ENCODE measurements around the gene PCCA.
A peak's percentile ranks its signal among the peaks of the same experiment; 100 is the strongest.
"Not testable (repeated sequence)": the region's sequence is repeated elsewhere in the genome, so short reads cannot be mapped to it uniquely, and the experiment has no call there.

Gene PCCA

GRCh38 chr13:100517135-100517534 is 428.2 kb downstream of the PCCA start:
- DNase-seq (no peak), ATAC-seq (no peak)
- Mint-ChIP-seq H3K4me3 (no peak overlapping the region), H3K4me1 (peaks cover 7% of the 10 kb centered on the region), H3K36me3 (ENCODE audit: low read depth) (no peaks in the 10 kb centered on the region), H3K27ac (no peak overlapping the region), H3K27me3 (no peaks in the 10 kb centered on the region), H3K9me3 (no peaks in the 10 kb centered on the region)

DNA sequence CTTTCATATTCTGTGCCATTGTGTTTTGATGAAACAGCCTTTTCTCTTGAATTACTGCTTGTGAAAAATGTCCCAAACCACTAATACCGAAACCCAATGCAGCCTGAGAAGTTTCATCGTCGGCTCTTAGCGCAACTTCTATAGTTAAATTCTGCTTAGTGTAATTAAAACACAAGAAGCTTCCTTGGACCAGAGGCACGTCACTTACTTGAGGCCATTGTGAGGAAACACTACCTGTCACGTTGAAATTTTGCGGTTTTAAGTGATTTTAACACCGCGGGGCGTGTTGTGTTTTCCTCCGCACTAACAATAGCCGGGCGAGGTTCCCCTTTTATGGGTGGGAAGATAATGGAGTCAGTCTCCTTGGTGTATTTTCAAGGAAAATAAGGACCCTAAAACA is 428.8 kb downstream of the PCCA start:
- Mint-ChIP-seq H3K27me3 (no peaks in the 10 kb centered on the region), H3K27ac (no peak overlapping the region), H3K4me1 (peaks cover 7% of the 10 kb centered on the region), H3K36me3 (ENCODE audit: low read depth) (no peaks in the 10 kb centered on the region), H3K4me3 (no peak overlapping the region), H3K9me3 (no peaks in the 10 kb centered on the region)
- DNase-seq (no peak), ATAC-seq (no peak)

GRCh38 chr13:100518394-100519062 is 429.6 kb downstream of the PCCA start:
- Mint-ChIP-seq H3K27ac (no peak overlapping the region), H3K4me3 (no peak overlapping the region), H3K4me1 (peaks cover 7% of the 10 kb centered on the region), H3K36me3 (ENCODE audit: low read depth) (no peaks in the 10 kb centered on the region), H3K9me3 (no peaks in the 10 kb centered on the region), H3K27me3 (no peaks in the 10 kb centered on the region)
- no peak for DNase-seq
- ATAC-seq: no peak

DNA sequence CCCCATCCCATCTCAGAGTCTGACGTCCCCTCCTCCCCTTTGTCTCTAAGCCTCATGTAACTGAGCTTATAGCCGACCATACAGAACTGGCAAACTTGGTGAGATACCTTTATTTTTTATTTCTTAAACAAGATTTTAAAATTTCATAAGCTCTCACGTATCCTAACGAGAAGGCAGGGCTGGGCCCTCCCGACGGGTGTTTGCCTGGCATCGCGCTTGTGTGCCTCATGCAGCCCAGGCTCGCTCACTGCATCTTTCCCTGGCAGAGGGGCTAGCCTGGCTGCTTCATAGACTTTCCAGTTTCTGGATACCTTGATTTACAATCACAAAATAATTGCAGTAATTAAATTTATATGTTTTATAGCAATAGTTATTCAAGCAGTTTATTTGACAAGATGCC is 430.7 kb downstream of the PCCA start:
- H3K4me3 Mint-ChIP-seq: no peak overlapping the region
- ATAC-seq (no peak), DNase-seq (no peak)
- no peaks in the 10 kb centered on the region for H3K36me3 Mint-ChIP-seq (ENCODE audit: low read depth)
- no peaks in the 10 kb centered on the region for H3K27me3 Mint-ChIP-seq
- H3K9me3 Mint-ChIP-seq: no peaks in the 10 kb centered on the region
- H3K4me1 Mint-ChIP-seq: peaks cover 7% of the 10 kb centered on the region
- no peak overlapping the region for H3K27ac Mint-ChIP-seq

GRCh38 chr13:100520936-100521850 is 432.3 kb downstream of the PCCA start:
- DNase-seq: no peak
- H3K4me3 Mint-ChIP-seq: peak overlapping the region; percentile 46
- no peaks in the 10 kb centered on the region for H3K36me3 Mint-ChIP-seq (ENCODE audit: low read depth)
- ATAC-seq: no peak
- no peak overlapping the region for H3K27ac Mint-ChIP-seq
- no peaks in the 10 kb centered on the region for H3K9me3 Mint-ChIP-seq
- H3K27me3 Mint-ChIP-seq: no peaks in the 10 kb centered on the region
- H3K4me1 Mint-ChIP-seq: peaks cover 7% of the 10 kb centered on the region

DNA sequence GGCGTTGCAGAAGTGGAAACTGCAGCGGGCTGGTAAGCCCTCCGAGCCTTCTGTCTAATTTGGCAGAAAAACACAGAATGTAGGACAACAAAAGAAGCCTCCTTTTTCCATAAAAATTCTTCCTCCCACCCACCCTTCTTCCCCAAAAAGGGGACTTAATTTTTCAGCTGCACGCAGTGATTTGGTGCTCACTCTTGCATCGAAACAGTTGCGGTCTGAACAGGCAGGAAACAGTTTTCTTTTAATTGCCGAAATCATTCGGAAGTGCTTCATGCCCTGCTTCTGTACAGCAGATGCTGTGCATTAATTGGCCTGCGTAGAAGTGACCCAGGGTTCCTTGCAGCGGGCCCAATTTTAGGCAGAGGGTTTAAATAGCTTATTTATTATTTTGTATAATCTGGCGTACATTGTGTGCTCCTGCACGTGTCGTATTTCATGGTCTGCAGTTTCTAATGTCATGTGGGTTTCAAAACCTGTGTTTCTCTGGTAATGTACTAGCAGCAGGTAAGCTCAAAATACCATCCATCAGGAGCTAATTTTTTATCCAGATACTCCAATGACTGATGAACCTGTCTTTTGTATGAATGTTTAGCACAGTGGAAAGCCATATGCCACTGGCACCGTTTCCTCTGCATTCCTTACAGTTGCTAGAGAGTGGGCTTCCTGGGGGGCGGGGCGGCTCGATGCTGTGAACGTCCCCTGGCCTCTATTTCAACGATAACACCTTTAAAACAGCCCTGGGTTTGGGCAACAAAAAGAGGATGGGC is 433.1 kb downstream of the PCCA start:
- Mint-ChIP-seq H3K9me3 (no peaks in the 10 kb centered on the region), H3K4me1 (peaks cover 7% of the 10 kb centered on the region), H3K27ac (no peak overlapping the region), H3K27me3 (no peaks in the 10 kb centered on the region), H3K4me3 (peak overlapping the region; percentile 46), H3K36me3 (ENCODE audit: low read depth) (no peaks in the 10 kb centered on the region)
- DNase-seq: no peak
- no peak for ATAC-seq

DNA sequence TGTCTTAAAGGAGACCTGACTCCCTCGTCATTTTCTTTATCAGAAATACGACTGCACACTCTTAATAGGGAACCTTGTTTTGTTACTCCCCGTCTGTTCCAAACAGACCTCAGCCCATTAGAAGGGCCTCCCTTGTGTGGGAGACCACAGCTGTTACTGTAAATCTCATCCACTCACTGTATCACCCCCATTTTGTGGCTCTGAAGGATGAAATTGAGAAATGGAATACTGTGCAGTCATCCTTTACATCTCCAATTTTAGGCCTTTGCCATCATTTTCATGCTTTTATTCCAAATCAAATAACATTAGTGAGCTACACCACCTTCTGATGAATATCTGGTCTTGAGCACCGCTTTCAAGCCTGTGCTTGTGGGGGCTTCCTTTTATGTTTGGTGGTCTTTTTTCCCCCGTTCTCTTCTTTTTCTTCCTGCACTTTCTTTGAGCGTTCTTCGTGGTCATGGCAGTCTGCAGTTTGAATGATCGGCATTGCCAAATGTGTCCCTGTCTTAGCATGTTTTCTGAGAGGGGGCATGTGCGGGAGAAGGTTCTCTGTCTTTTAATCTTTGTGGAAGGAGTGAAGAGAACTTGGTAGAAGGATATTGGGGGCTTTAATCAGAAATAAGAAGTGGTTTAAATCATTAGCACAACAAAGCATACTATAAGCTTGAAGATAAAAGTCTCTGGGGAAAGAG is 433.9 kb downstream of the PCCA start:
- Mint-ChIP-seq H3K4me3 (no peak overlapping the region), H3K9me3 (no peaks in the 10 kb centered on the region), H3K27ac (no peak overlapping the region), H3K36me3 (ENCODE audit: low read depth) (no peaks in the 10 kb centered on the region), H3K27me3 (no peaks in the 10 kb centered on the region), H3K4me1 (peaks cover 7% of the 10 kb centered on the region)
- no peak for DNase-seq
- ATAC-seq: no peak

- no peaks in the 10 kb centered on the region for H3K9me3 Mint-ChIP-seq
- H3K36me3 Mint-ChIP-seq (ENCODE audit: low read depth): no peaks in the 10 kb centered on the region
- no peak overlapping the region for H3K27ac Mint-ChIP-seq
- DNase-seq (no peak), ATAC-seq (no peak)
- H3K4me3 Mint-ChIP-seq: no peak overlapping the region
- peaks cover 6% of the 10 kb centered on the region for H3K4me1 Mint-ChIP-seq
- H3K27me3 Mint-ChIP-seq: no peaks in the 10 kb centered on the region
Observed at GRCh38 chr13:100523411-100523810, 434.5 kb downstream of the PCCA start.

DNA sequence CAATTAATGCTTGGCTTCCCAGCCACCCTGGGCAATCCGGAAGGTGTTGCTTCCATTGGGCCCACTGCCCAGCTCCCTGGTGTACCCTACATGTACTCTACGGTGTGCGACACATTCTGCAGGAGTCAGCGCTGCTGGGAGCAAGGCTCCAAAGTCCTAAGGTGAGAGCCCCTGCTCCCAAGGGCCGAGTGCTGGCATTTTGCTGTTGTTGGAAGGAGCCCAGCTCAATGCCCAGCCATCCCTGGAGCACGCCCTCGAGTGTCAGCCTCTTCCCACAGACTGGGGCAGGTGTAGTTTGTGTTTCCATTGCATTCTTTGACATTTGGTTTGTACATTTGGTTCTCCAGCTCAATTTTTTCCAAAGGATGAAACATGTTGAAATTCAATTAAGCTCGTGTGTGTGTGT is 435.1 kb downstream of the PCCA start:
- no peak for ATAC-seq
- Mint-ChIP-seq H3K36me3 (ENCODE audit: low read depth) (no peaks in the 10 kb centered on the region), H3K4me3 (no peak overlapping the region), H3K27me3 (no peaks in the 10 kb centered on the region), H3K9me3 (no peaks in the 10 kb centered on the region), H3K4me1 (peaks cover 6% of the 10 kb centered on the region), H3K27ac (no peak overlapping the region)
- DNase-seq: no peak

DNA sequence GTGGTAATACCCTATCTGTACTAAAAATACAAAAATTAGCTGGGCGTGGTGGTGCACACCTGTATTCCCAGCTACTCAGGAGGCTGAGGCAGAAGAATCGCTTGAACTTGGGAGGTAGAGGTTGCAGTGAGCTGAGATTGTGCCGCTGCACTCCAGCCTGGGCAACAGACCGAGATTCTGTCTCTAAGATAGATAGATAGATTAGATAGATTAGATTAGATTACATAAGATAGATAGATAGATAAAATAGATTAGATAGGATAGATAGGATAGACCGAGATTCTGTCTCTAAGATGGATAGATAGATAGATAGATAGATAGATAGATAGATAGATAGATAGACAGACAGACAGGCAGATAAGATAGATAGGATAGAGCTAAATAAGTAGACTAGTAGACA is 435.8 kb downstream of the PCCA start:
- H3K4me1 Mint-ChIP-seq; H3K27me3 Mint-ChIP-seq; H3K27ac Mint-ChIP-seq; H3K36me3 Mint-ChIP-seq (ENCODE audit: low read depth); ATAC-seq; DNase-seq; H3K9me3 Mint-ChIP-seq; H3K4me3 Mint-ChIP-seq: not testable (repeated sequence)

- no peak for ATAC-seq
- Mint-ChIP-seq H3K4me3 (no peak overlapping the region), H3K27me3 (no peaks in the 10 kb centered on the region), H3K27ac (no peak overlapping the region), H3K36me3 (ENCODE audit: low read depth) (no peaks in the 10 kb centered on the region), H3K4me1 (peaks cover 6% of the 10 kb centered on the region), H3K9me3 (no peaks in the 10 kb centered on the region)
- DNase-seq: no peak
Observed at GRCh38 chr13:100525453-100526317, 436.8 kb downstream of the PCCA start.

GRCh38 chr13:100526318-100527000 is 437.6 kb downstream of the PCCA start:
- Mint-ChIP-seq H3K4me1 (peaks cover 4% of the 10 kb centered on the region), H3K4me3 (no peak overlapping the region), H3K27me3 (no peaks in the 10 kb centered on the region), H3K9me3 (no peaks in the 10 kb centered on the region), H3K36me3 (ENCODE audit: low read depth) (no peaks in the 10 kb centered on the region), H3K27ac (no peak overlapping the region)
- no peak for DNase-seq
- ATAC-seq: no peak

DNA sequence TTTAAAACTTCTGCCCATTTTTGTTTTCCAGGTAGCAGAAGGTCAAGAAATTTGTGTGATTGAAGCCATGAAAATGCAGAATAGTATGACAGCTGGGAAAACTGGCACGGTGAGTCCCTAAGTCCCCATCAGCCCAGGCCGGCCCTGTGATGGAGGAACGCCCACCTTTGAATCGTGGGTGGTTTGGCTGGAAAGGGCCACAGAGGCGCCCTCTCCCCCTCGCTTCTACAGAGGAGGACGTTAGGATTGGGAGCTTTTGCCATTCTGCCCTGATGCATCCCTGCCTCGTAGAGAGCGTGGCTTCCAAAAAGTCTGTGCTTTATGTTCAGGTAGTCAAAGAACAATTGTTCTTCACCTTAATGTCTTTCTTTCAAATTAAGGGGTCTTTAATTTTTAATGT is 438.8 kb downstream of the PCCA start:
- H3K27ac Mint-ChIP-seq: no peak overlapping the region
- H3K4me1 Mint-ChIP-seq: no peaks in the 10 kb centered on the region
- ATAC-seq: no peak
- H3K27me3 Mint-ChIP-seq: no peaks in the 10 kb centered on the region
- H3K9me3 Mint-ChIP-seq: no peaks in the 10 kb centered on the region
- H3K36me3 Mint-ChIP-seq (ENCODE audit: low read depth): peaks cover 2% of the 10 kb centered on the region
- DNase-seq: no peak
- H3K4me3 Mint-ChIP-seq: no peak overlapping the region
